ENCODE data around the gene SH3BP4. TPM values are rescaled to one million over a fixed set of nuclear protein-coding genes. Genes with fewer than 3 reads are reported as not detected.

Gene SH3BP4
- total RNA-seq, 1 experiment from 2014 or later: 93.8 TPM

GRCh38 chr2:234930397-234930796 lies 21.4 kb upstream of the SH3BP4 start:
- Histone ChIP-seq H3K27me3 (ENCODE audit: insufficient read depth, low read length) (no peaks in the 10 kb centered on the region), H2BK20ac (ENCODE audit: low read depth, low read length, poor library complexity, severe bottlenecking) (no peak overlapping the region), H3K23ac (ENCODE audit: insufficient read length, low read depth, low read length) (no peak overlapping the region), H3K4ac (ENCODE audit: low read depth, low read length) (no peak overlapping the region), H3K9ac (ENCODE audit: extremely low read depth, insufficient read length, low read length) (no peak overlapping the region), H3K4me2 (ENCODE audit: insufficient read depth, insufficient read length, low read length) (no peak overlapping the region), H3K79me2 (ENCODE audit: insufficient read depth, low read length) (no peaks in the 10 kb centered on the region), H2AK5ac (ENCODE audit: insufficient read length, low read length) (no peak overlapping the region), H2BK5ac (ENCODE audit: insufficient read length, low read length) (no peak overlapping the region), H3K23me2 (ENCODE audit: insufficient read length, low read depth, low read length, poor library complexity, severe bottlenecking) (no peaks in the 10 kb centered on the region), H2AFZ (ENCODE audit: low read length) (no peak overlapping the region), H3T11ph (ENCODE audit: low read length) (no peak overlapping the region), H3K14ac (ENCODE audit: insufficient read depth, low read length) (no peak overlapping the region), H3K9me3 (ENCODE audit: control insufficient read depth, low read depth, low read length) (no peaks in the 10 kb centered on the region), H2BK120ac (ENCODE audit: low read depth, low read length, poor library complexity, severe bottlenecking) (no peak overlapping the region), H2BK12ac (ENCODE audit: insufficient read length, low read depth, low read length) (no peak overlapping the region), H2BK15ac (ENCODE audit: low read depth, low read length) (no peak overlapping the region), H4K91ac (ENCODE audit: insufficient read length, low read depth, low read length) (no peak overlapping the region), H3K56ac (ENCODE audit: insufficient read length, low read depth, low read length) (no peak overlapping the region), H4K8ac (replicated peaks; ENCODE audit: insufficient read length, low read depth, low read length) (no peak overlapping the region), H3K4me1 (ENCODE audit: insufficient read depth, low read length) (peaks cover 6% of the 10 kb centered on the region), H4K20me1 (ENCODE audit: control insufficient read depth, insufficient read depth, insufficient read length) (no peaks in the 10 kb centered on the region), H4K5ac (ENCODE audit: insufficient read length, low read depth, low read length) (no peak overlapping the region), H3K18ac (ENCODE audit: insufficient read length, low read depth, low read length) (no peak overlapping the region), H3K27ac (ENCODE audit: insufficient read length, low read depth, low read length) (no peak overlapping the region), H3K79me1 (ENCODE audit: insufficient read depth, low read depth, low read length, poor library complexity, severe bottlenecking) (no peaks in the 10 kb centered on the region)
- no peaks in the 10 kb centered on the region for H3K36me3 Mint-ChIP-seq (ENCODE audit: insufficient read depth in 1 of 3, low read depth in 3 of 3)
- no CpG with 5 or more reads among the region's 4 CpGs for WGBS (ENCODE audit: extremely low coverage, insufficient read length, low lambda C conversion rate)
- H3K4me3 Mint-ChIP-seq: no peak overlapping the region
- DNase-seq: no peak
- H3K27me3 Mint-ChIP-seq (ENCODE audit: low read depth): peaks cover 36% of the 10 kb centered on the region
- H3K4me1 Mint-ChIP-seq: peaks cover 23 to 26% of the 10 kb centered on the region in 2 experiments
- H3K9me3 Mint-ChIP-seq: peaks cover 0 to under 1% of the 10 kb centered on the region in 2 experiments; a peak in 1 of 5 replicates
- no peak overlapping the region for H3K27ac Mint-ChIP-seq
- TF ChIP-seq CTCF (conservative IDR thresholded peaks at IDR 0.05): no peak
